ENCODE results near the gene ZNF154.

The ZNF154 gene

DNA sequence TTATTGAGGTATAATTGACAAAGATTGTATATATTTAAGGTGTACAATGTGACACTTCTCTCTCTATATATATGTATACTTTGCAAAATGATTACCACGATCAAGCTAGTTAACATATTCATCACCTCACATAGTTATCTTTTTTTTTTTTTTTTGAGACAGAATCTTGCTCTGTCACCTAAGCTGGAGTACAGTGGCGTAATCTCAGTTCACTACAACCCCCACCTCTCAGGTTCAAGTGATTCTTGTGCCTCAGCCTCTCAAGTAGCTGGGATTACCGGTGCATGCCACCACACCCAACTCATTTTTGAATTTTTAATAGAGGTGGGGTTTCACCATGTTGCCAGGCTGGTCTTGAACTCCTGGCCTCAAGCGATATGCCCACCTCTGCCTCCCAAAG, 36.5 kb downstream of the ZNF154 start:
- DNase-seq, result no peak

DNA sequence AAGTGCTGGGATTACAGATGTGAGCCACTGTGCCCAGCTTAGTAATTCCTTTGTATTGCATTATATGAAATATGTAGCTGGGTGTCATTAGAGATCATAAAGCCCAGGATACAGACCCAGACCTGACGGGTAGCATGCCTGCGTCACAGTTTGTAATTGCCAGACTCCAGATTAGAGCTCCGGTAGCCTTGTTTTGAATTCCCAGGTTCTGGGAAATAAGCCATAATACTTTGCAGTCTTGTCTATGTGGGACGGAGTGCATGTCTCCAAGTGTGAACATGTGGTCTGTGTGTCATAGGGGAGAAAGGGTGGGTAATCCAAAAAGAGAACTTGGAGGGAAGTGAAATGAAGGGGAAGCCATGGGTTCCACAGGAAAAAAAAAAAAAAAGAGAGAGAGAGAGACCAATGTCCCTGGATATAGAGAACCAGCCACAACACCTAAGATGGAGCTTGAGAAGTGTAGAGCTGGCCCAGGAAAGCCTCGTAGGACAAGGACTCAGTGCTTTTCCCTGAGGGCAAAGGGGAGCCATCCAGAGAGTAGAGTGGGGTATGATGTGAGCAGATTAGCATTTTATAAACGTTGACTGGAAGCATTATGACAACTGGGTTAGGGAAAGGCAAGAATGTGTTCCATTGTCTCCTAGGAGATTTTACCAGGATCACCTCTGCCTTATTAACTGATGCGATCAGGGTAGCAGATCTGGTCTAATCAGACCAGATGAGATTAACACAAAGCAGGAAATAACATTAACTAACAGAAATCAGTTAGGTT, 37.7 kb downstream of the ZNF154 start:
- no peak for DNase-seq

DNA sequence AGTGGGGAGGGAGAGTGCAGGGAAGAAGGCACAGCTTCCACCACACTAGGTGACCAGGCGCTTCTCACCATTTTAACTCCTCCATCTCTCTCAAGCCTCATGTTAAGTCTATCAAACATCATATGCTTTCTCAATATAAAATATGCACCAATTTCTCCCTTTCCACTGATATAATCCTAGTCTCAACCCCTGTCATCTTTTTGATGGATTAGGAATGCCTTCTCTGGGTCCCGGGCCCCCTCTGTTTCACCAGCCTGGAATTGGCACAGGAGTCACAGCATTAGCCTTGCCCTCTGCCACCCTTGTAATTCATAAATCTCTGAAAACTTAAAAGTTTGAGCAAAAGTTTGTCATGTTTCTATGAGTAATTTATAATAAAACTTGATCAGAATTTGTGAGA, 40.4 kb downstream of the ZNF154 start, which contains the start of gene ZSCAN4:
ZSCAN4 (plus strand) TSS at position 301 of the 400 bp plus-strand sequence. CDS start 7,211 bp downstream, outside the sequence.
- DNase-seq, result no peak

DNA sequence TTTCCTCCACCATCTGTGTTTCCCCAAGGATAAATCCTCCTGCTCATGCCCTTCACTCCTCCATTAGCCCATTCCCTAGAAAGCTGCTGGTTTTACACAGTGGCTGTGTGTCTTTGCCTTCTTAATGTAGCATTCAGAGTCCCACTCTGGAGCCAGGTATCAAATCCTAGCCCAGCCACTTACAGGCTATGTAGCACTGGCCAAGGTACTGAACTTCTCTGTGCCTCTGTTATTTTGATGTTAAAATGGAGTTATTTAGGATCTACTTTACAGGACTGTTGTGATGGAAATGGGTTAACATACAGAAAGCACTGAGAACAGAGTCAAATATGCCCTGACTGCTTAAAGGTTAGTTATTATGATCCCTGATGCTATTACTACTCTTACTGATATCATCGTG, 41.8 kb downstream of the ZNF154 start:
- no peak for DNase-seq

DNA sequence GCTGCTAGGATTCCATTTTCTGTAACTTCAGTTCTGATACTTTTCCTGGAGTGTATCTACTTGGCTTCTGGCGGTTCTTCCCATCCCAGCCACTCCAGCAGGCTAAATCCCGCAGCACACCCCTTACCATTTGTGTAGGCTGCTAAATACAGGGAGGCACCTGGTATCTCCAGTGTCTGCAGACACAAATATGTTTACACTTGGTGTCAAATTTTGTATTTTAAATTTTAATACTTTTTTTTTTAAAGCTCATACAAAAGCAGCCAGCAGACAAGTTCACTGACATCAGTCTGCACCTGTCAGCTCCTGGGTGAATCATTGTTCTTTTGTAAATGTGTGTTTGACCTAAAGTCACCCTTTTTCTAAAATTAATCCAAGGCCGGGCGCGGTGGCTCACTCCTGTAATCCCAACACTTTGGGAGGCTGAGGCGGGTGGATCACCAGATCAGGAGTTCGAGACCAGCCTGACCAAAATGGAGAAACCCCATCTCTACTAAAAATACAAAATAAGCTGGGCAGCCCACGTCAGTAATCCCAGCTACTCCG, 43.7 kb downstream of the ZNF154 start:
- DNase-seq, result no peak

DNA sequence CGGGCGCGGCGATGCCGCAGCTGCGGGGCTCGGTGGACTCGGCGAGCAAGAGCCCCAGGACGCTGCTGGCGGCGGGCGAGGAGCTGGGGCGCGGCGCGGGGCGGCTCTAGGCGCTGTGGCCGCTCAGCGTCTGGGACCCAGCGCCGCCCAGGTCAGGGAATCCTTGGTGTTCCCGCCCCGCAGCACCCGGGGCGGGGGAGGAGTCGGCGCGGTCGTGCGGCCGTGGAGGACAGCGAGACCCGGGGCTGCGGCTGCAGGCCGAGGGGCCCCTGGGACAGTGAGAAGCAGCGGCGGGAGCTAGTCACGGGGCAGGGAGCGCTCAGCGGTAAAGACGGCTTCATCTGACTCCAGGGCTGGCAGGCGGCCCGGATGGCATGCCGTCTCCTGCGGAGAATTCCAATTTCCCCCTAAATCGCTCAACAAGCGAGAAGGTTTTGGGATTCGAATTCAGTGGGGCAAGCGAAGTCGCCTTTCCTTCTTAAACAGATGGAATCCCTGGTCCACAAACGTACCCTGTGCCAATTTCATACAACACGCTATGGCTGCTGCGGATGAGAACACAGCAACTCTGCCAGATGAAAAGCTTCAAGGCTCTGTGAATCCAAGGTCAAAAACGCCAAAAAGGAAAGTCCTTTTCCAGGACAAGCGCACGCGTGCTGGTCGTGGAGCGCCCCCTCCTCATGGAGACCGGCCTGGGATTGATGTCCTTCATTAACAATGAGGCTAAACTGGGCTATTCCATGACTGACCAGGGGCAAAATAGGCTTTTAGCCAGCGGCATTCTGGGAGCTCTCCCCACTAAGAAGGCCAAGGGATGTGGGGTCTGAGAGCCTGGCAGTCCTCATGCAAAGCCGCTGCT, 44.5 kb downstream of the ZNF154 start:
- DNase-seq, result no peak

DNA sequence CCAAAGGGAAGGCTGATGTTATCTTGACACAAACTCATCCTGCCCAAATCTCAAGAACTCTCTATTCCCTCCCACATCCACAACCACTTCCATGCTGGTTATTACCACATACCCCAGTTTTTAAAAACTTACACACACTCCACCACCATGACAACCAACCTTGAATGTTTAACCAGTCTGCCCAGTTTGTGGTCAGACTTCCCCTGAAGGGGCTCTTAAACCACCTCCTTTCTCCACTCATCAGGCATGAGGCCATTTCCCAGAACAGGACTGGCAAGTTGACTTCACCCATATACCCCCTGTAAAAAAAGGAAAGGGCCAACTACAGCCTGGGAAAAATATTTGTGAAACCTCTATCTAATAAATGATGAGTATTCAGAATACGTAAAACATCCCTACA, 52.7 kb downstream of the ZNF154 start:
- DNase-seq, result no peak

DNA sequence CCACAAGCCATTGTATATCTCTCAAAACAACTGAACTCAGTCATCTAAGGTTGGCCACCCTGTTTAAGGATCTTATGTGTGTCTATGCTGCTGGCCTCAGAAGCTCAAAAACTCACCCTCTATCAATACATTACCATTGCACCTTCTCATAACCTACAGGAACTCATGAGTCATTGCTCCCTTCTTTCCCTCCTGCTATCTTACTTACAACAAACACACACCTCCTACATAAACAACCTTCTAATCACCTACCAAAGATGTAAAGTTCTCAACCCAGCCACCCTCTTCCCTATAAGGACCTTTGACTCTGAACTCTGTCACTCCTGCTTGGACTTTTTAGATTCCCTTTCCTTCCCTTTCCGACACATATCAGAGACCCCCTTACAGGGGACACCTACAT, 53.6 kb downstream of the ZNF154 start:
- no peak for DNase-seq

DNA sequence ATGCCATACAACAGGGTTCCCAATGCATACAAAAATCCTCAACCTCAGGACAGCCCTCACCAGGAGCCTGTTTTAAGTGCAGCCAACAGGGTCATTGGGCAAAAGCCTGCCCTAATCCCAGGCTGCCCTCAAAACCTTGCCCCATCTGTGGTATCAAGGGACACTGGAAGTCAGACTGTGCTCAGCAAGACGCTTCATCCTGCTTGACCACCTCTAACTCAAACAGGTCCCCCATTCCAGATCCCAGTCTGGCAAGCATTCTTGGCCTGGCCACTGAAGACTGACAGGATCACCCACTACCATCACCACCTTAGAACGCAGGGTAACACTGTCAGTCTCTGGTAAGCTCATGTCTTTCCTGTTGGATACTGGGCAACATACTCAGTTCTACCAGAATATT, 55.3 kb downstream of the ZNF154 start:
- no peak for DNase-seq

DNA sequence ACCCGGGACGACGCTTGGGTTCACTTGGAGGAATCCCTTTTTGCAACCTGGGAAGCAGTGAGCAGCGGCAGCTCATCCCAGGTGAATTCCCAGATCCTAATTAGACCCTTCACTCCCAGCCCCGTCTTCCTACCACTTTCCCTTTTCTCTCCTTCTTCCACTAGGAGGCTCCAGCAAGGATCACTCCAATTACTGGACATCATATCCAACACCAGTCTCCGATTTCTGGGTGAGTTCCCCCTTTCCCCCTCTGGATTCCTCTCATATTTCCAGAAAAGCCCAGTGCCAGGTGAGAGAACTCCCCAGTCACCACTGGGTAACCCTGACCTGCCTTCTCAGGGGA, 57.4 kb downstream of the ZNF154 start:
- DNase-seq, result no peak

DNA sequence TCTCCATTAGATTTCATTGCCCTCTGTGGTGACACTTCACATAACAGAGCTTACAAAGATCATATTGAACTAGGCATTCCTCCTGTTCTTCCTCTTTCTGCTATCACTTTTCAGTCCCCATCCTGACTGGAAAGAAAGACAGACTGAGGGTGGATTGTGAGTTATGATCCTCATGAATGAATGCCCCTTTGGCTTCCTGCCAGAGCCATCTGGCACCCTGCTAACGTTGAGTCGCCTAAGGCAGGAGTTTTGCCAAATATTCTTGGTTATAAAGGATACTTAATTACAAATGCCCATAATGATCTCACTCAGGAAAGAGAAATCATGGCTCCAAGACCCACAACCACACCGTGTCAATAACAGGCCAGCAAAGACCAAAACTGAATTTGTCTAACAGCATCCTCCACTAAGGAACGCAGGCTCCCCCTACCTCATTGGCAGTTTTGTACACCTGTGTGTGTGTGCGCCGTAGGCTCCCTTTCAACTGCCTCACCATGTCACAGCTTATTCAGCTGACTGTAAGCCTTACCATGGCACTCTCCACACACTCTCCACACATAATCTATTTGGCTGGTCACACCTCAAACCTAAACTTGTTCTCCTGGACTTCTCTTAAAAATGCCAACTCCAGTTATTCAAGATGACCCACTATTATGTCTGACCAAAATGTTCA, 60.5 kb downstream of the ZNF154 start:
- no peak for DNase-seq

Measured in activated CD4-positive, alpha-beta T cell treated with anti-CD3 and anti-CD28 coated beads for 4 hours (primary cell).